OCI-LY3 (cell line): Measurements from ENCODE around the gene ADPRM.

ENCODE experiments used
- CTCF ChIP-seq: fragments of 200-600, 300-600 bp; sonication (generic); IDR thresholded peaks from 2 replicates; pipeline ENCODE4 v1.5.1; 2014; ENCODE audit warnings: antibody characterized with exemption, low read length, low read depth
- EZH2phosphoT487 ChIP-seq: fragments of 200-600 bp; shearing (Covaris generic); IDR thresholded peaks from 2 replicates; pipeline ENCODE4 v1.6.1; 2018; ENCODE audit warnings: antibody characterized with exemption, mixed run types, low read depth

GRCh38 chr17:10745231-10745630 lies 47.8 kb downstream of the ADPRM start:
- no peak for TF ChIP-seq CTCF
- no peak for TF ChIP-seq EZH2phosphoT487
